ENCODE results near the gene PEAK1.

Gene PEAK1

GRCh38 chr15:77196381-77196780 is 223.5 kb downstream of the PEAK1 start:
- TF ChIP-seq GATA3 (IDR thresholded peaks at IDR 0.05; ENCODE audit: low read depth, low read length), result no peak
- TF ChIP-seq GATA2 (IDR thresholded peaks at IDR 0.05; ENCODE audit: low read depth, low read length), result no peak

GRCh38 chr15:77195586-77195985 is 224.3 kb downstream of the PEAK1 start:
- TF ChIP-seq GATA3 (IDR thresholded peaks at IDR 0.05; ENCODE audit: low read depth, low read length) (no peak), GATA2 (IDR thresholded peaks at IDR 0.05; ENCODE audit: low read depth, low read length) (no peak)

- TF ChIP-seq GATA3 (IDR thresholded peaks at IDR 0.05; ENCODE audit: low read depth, low read length) (no peak), GATA2 (IDR thresholded peaks at IDR 0.05; ENCODE audit: low read depth, low read length) (no peak)
These were observed 227.5 kb downstream of the PEAK1 start for GRCh38 chr15:77192451-77192850.

GRCh38 chr15:77191230-77191834 is 228.6 kb downstream of the PEAK1 start:
- TF ChIP-seq GATA3 (IDR thresholded peaks at IDR 0.05; ENCODE audit: low read depth, low read length) (no peak), GATA2 (IDR thresholded peaks at IDR 0.05; ENCODE audit: low read depth, low read length) (no peak)

GRCh38 chr15:77187751-77188464 is 232.0 kb downstream of the PEAK1 start:
- TF ChIP-seq GATA3 (IDR thresholded peaks at IDR 0.05; ENCODE audit: low read depth, low read length), result no peak
- TF ChIP-seq GATA2 (IDR thresholded peaks at IDR 0.05; ENCODE audit: low read depth, low read length), result no peak

- TF ChIP-seq GATA3 (IDR thresholded peaks at IDR 0.05; ENCODE audit: low read depth, low read length) (no peak), GATA2 (IDR thresholded peaks at IDR 0.05; ENCODE audit: low read depth, low read length) (no peak)
These were observed 233.3 kb downstream of the PEAK1 start for GRCh38 chr15:77186594-77187011.

- no peak for TF ChIP-seq GATA3 (IDR thresholded peaks at IDR 0.05; ENCODE audit: low read depth, low read length)
- no peak for TF ChIP-seq GATA2 (IDR thresholded peaks at IDR 0.05; ENCODE audit: low read depth, low read length)
These were observed 234.6 kb downstream of the PEAK1 start for GRCh38 chr15:77185242-77185785.

GRCh38 chr15:77183066-77183465 is 236.8 kb downstream of the PEAK1 start:
- TF ChIP-seq GATA3 (IDR thresholded peaks at IDR 0.05; ENCODE audit: low read depth, low read length) (no peak), GATA2 (IDR thresholded peaks at IDR 0.05; ENCODE audit: low read depth, low read length) (no peak)

GRCh38 chr15:77181305-77182074 is 238.4 kb downstream of the PEAK1 start:
- TF ChIP-seq GATA2 (IDR thresholded peaks at IDR 0.05; ENCODE audit: low read depth, low read length) (no peak), GATA3 (IDR thresholded peaks at IDR 0.05; ENCODE audit: low read depth, low read length) (no peak)

- no peak for TF ChIP-seq GATA2 (IDR thresholded peaks at IDR 0.05; ENCODE audit: low read depth, low read length)
These were observed 239.1 kb downstream of the PEAK1 start for GRCh38 chr15:77180757-77181156.

GRCh38 chr15:77180270-77180669 is 239.6 kb downstream of the PEAK1 start:
- TF ChIP-seq GATA2 (IDR thresholded peaks at IDR 0.05; ENCODE audit: low read depth, low read length) (no peak), GATA3 (IDR thresholded peaks at IDR 0.05; ENCODE audit: low read depth, low read length) (no peak)

GRCh38 chr15:77179541-77179998 is 240.3 kb downstream of the PEAK1 start:
- TF ChIP-seq GATA2 (IDR thresholded peaks at IDR 0.05; ENCODE audit: low read depth, low read length) (no peak), GATA3 (IDR thresholded peaks at IDR 0.05; ENCODE audit: low read depth, low read length) (no peak)

GRCh38 chr15:77178411-77178810 is 241.5 kb downstream of the PEAK1 start:
- TF ChIP-seq GATA2 (IDR thresholded peaks at IDR 0.05; ENCODE audit: low read depth, low read length) (no peak), GATA3 (IDR thresholded peaks at IDR 0.05; ENCODE audit: low read depth, low read length) (no peak)

- no peak for TF ChIP-seq GATA3 (IDR thresholded peaks at IDR 0.05; ENCODE audit: low read depth, low read length)
- no peak for TF ChIP-seq GATA2 (IDR thresholded peaks at IDR 0.05; ENCODE audit: low read depth, low read length)
These were observed 246.4 kb downstream of the PEAK1 start for GRCh38 chr15:77173487-77173886.

Measured in SH-SY5Y (cell line).